ENCODE results near the gene PDCD1.
"Not testable (repeated sequence)": the region's sequence is repeated elsewhere in the genome, so short reads cannot be mapped to it uniquely, and the experiment has no call there.

The PDCD1 gene

DNA sequence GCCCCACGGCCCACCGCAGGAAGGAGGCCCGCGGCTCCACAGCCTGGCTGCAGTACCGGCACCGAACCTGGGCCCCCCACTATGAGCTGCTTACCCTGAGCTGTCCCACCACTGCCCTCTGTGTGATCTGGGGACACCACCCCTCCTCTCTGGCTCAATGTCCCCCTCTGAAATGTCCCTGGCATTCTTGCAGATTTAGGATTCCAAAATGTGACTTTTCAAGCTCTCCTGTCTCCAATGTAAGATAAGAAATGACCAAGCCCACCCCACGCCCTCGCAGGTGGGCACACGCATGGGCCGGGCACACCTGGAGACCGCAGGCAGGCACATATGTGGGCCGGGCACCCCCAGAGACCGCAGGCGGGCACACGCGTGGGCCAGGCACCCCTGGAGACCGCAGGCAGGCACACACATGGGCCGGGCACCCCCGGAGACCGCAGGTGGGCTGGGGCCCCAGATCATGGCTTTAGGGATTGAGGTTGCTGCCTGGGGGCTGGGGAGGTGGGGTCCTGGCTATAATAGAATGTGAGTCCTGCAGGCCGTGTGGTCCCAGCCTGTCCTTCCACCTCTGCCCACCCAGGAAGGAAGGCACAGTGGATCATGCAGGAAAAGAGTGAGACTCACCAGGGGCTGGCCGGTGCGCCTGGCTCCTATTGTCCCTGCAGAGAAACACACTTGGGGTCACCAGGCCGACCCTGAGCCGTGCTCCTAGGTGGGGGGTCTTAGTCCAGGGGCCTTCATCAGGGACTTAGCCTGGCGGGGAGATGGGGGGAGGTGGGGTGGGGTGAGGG lies 7.2 kb downstream of the PDCD1 start:
- no peak for DNase-seq

GRCh38 chr2:241850544-241851324 lies 8.0 kb downstream of the PDCD1 start:
- no peak for DNase-seq

DNA sequence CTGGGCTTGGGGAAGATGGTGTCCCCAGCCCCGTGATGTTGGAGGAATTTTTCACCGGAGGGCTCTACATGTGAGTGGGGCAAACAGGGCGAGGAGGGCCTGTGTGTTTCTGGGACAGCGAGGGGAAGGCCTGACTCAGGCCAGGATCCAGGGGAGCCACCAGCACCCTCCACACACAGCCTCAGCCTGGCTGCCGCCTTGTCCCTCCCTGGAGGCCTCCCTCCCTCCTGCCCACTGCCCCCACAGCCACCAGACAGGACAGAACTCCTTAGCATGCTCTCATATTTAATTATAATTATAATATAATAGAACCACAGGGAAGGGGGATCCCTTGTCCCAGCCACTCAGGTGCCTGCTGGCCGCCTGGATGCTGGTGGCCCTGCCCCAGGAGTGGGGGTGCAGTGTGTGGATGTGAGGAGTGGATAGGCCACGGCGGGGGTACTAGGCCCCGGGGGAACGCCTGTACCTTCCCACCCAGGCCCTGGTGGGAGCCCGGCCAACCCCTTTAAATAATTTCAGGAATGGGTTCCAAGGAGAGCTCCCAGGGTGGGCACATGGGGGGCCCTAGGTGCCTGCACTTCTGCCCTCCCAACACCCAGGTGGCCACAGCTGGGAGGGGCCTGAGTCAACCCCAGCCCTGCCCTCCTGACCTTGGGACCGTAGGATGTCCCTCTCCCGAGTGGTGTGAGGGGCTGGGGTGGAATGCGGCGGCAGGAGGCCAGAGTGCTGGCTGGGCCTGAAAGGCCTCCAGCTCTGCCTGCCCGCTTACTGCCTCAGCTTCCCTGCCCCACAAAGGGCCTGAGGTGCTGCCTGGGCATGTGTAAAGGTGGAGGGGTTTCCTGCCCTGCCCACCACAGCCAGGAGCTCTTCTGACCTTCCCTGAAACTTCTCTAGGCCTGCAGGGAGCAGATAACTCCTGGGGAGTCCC lies 8.8 kb downstream of the PDCD1 start:
- no peak for DNase-seq

GRCh38 chr2:241848761-241849615 lies 9.7 kb downstream of the PDCD1 start:
- DNase-seq = no peak

DNA sequence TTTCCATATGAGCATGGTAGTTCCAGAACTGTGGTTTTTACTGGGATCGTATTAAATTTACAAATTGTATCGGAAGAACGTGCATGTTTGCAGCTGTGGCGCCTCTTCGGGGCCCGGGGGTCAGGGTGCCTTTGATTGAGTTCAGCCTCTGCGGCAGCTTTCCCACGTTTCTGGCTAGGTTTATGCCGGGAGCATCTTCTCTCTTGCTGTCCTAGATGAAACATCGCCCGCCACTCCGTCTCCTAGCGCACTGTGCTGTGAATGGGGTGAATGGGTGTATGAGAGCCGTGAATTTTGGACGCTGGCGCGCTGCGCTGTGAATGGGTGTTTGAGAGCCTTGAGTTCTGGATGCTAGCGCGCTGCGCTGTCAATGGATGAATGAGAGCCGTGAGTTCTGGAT lies 12.3 kb downstream of the PDCD1 start:
- DNase-seq = no peak

GRCh38 chr2:241844831-241845578 lies 13.7 kb downstream of the PDCD1 start:
- DNase-seq = no peak

DNA sequence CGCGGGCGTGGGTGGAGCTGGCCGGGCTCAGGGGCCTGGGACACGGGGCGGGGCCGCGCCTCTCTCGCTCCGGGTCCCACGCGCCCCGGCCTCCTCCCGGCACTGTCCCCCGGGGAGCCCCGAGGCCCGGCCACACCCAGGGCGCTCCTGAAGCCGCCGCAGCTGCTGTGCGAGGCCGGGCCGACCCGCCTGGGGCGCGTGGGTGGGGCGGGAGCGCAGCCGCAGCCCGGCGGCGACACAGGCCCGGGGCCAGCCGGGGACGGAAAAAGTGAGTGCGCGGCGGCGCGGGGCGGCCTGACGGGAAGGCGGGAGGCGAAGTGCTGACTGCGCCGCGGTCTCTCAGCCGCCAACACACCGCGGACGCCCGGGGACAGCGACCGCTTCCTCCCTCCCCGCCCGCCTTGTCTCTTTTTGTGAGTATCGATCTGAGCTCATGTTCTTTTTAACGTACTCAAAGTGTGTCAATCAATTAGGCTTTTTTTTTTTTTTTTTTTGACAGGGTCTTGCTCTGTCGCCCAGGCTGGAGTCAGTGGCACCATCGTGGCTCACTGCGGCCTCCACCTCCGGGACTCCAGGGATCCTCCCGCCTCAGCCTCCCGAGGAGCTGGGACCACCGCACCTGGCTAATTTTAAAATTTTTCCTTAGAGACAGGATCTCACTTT lies 14.5 kb downstream of the PDCD1 start:
- DNase-seq = peak; percentile 54 to 72

- no peak for DNase-seq
Measured at GRCh38 chr2:241843321-241844065, 15.2 kb downstream of the PDCD1 start.

GRCh38 chr2:241842620-241843211 lies 16.0 kb downstream of the PDCD1 start:
- DNase-seq = peak; percentile 87 to 92

DNA sequence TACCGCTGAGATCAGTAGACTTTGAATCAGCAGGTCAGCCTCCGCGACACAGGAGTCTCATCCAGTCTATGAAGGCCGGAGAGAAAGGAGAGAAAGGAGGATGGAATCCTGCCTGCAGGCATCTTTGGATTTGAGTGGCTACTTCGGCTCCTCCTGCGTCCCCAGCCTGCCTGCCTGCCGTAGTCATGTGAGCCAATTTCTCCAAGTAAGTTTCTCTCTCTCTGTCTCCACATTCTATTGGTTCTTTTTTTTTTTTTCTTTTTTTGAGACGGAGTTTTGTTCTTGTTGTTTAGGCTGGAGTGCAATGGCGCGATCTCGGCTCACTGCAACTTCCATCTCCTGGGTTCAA lies 16.7 kb downstream of the PDCD1 start:
- DNase-seq = no peak

DNA sequence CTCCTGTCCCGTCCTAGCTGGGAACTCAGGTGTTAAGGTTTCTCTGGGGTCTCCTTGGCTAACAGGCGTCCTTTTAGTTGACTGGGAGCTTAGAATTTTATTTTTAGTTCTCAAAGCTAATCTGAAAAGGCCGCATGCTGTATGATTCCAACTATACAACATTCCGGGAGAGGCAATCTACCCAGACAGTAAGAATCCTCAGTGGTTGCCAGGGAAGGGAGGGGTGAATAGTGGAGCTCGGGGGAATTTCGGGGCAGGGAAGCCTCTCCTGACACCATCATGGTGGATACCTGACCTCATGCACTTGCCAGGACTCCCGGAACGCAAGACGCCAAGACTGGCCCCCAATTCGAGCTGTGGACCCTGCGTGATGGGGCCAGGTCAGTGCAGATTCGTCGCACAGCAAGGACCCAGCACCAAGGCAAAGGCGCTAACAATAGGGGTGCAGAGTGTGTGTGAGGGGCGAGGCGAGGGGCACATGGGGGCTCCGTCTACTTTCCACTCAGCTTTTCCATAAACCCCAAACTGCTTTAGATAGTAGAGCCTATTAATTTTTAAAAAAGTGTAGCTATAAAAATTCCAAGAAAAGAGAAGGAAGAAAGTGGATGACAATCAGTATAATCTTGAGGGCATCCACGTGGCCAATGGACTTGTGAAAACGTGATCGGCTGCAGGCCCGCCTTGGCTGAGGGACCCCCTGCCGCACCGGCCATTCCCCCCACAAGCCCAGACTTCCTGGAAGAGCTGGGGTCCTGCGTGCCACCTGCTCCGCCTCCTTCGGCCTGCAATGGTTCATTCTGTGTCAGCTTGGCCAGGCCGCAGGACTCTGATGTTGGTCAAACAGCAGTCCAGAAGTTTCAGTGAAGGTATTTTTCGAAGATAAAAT lies 17.3 kb downstream of the PDCD1 start:
- DNase-seq = no peak

- no peak for DNase-seq
Measured at GRCh38 chr2:241837197-241837965, 21.3 kb downstream of the PDCD1 start.

DNA sequence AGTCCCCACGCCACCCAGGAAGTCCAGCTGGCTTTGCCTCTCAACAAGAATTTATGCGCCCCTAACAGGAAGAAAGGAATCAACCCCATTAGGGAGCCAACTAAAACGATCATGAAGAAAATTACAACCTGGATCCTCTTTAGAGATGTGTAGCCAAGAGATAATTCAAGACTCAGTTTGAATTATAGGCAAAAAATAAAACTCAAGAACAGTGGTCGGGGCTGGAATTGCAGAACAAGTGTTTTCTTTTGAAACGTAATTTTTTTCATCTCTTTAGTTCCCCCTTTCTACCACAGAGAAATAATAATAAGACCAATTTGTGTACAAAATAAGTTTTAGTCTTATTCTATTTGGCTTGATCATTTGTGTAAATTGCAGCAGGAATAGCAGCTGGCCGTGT lies 22.4 kb downstream of the PDCD1 start:
- peak in 1 of 2 donors; percentile 4 for DNase-seq

- no peak for DNase-seq
Measured at GRCh38 chr2:241835611-241836010, 23.1 kb downstream of the PDCD1 start.

DNA sequence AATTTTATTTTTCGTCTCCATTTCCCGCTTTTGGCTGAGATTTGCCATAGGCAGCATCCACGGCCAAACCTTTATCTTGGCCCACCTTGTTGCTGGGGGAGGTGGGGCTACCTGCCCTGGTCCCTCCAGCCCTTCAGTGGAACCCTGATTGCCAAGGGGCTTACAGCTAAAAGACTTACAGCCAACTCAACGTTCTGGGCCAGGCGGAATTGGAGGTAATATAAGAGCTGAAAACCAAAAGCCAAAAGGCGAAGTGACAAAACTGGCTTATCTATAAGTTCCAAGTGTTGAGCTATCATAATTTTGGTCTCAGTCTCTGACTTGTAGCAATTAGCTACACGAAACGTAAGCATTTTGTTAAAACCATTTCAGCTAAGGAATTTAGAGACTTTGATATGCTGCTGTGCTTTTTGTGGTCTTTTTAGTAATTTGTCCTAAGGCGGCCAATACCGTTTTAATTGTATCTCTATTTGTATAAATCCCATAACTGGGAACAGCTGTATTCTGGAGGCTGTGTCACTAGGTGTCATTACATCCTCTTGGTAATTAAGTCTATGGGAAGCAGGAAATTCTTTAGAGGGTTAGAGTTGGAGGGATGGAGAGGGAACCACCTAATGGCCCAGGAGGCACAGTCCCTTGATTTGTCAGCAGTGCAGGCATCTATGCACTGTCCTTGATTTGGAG lies 24.0 kb downstream of the PDCD1 start:
- no peak for DNase-seq

DNA sequence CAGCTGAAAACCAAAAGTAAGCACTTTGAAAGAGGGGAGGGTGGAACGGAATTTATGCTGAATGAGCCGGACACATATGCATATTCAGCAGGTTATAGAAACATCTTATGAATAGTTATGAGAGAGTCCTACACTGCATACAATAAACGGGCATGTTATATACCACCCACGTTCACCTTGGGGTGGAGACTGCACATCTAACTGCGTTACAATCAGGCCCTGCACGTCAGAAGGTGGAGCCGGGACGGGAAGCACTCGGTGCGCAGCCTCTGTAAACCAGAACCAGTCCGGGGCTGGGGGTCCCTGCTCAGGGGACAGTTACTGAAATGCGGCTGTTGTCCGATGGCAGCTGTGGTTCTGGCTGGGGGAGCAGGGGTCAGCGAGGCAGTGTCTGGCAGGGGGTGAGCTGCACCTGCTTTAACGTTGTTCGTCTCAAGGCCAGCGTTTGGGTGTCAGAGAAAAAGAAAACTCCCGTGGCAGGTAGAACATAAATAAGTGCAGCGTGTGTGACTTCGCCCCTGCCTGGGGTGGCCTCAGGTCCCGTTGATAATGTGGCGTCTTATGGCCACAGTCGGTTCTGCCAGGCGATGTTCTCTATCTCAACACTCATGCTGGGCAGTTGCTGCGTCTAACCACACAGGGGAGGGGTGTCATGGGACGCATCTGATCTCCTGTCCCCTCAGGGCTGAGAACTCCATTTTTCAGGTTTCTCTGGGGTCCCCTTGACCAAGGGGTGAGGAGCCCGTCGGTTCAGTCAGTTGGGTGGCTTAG lies 24.8 kb downstream of the PDCD1 start:
- not testable (repeated sequence) for DNase-seq
